Endothelial cell (in vitro differentiated cells): ENCODE measurements around the gene RAB6B. TPM values are rescaled to one million over a fixed set of nuclear protein-coding genes. Genes with fewer than 3 reads are reported as not detected.

Source experiments
- DNase-seq: peaks from one replicate; pipeline ENCODE4 v3.0.0; 2021; ENCODE audit warnings: low spot score
- H3K27ac Mint-ChIP-seq: one replicate; pipeline ENCODE4 v1.8.0; 2021; ENCODE audit warnings: mixed read lengths, inconsistent platforms; ENCODE audit not compliant: unreplicated experiment
- H3K27me3 Mint-ChIP-seq: one replicate; pipeline ENCODE4 v1.8.0; 2021; ENCODE audit warnings: mild to moderate bottlenecking, moderate library complexity, mixed read lengths, inconsistent platforms; ENCODE audit not compliant: unreplicated experiment
- H3K36me3 Mint-ChIP-seq: one replicate; pipeline ENCODE4 v1.8.0; 2021; ENCODE audit warnings: mild to moderate bottlenecking, low read depth, mixed read lengths, inconsistent platforms; ENCODE audit not compliant: unreplicated experiment
- H3K4me1 Mint-ChIP-seq: one replicate; pipeline ENCODE4 v1.8.0; 2021; ENCODE audit warnings: mild to moderate bottlenecking, mixed read lengths, inconsistent platforms; ENCODE audit not compliant: unreplicated experiment
- H3K4me3 Mint-ChIP-seq: one replicate; pipeline ENCODE4 v1.8.0; 2021; ENCODE audit warnings: mild to moderate bottlenecking, mixed read lengths, inconsistent platforms; ENCODE audit not compliant: unreplicated experiment
- H3K9me3 Mint-ChIP-seq: one replicate; pipeline ENCODE4 v1.8.0; 2021; ENCODE audit warnings: mixed read lengths, inconsistent platforms; ENCODE audit not compliant: unreplicated experiment
- total RNA-seq: library from RNA; stranded (reverse); fragmentation: NEBNext Ultra II Directional; extraction: Animal tissue kit (Norgen Biotek cat#: 25700); gene quantifications from one replicate; pipeline ENCODE4 v1.2.1, GENCODE V29; 2021; ENCODE audit not compliant: unreplicated experiment
- TF ChIP-seq, protein P1 (sequence below): fragments of 200-600 bp; sonication (generic); IDR thresholded peaks from one replicate; pipeline ENCODE4 v1.5.0; 2021; ENCODE audit warnings: antibody characterized with exemption; ENCODE audit not compliant: unreplicated experiment

RAB6B gene
- total RNA-seq, 1 donor from 2014 or later = 3.9 TPM

DNA sequence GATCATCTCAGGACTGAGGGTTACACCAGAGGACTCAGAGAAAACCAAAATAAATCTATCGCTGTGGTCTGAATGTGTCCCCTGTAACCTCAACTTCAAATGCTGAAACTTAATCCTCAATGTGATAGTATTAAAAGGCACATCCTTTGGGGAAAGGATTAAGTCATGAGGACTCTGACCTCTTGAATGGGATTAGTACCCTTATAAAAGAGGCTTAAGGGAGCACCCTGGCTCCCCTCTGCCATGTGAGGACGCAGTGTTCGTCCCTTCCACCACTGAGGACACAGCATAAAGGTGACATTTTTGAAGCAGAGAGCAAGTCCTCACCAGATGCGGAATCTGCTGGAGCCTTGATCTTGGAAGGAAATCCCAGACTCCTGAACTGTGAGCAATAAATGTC is 50.6 kb downstream of the RAB6B start:
- Mint-ChIP-seq H3K27ac (no peak overlapping the region), H3K4me1 (no peaks in the 10 kb centered on the region), H3K27me3 (peaks cover 2% of the 10 kb centered on the region), H3K9me3 (no peaks in the 10 kb centered on the region), H3K4me3 (no peak overlapping the region), H3K36me3 (no peaks in the 10 kb centered on the region)
- TF ChIP-seq, protein P1, sequence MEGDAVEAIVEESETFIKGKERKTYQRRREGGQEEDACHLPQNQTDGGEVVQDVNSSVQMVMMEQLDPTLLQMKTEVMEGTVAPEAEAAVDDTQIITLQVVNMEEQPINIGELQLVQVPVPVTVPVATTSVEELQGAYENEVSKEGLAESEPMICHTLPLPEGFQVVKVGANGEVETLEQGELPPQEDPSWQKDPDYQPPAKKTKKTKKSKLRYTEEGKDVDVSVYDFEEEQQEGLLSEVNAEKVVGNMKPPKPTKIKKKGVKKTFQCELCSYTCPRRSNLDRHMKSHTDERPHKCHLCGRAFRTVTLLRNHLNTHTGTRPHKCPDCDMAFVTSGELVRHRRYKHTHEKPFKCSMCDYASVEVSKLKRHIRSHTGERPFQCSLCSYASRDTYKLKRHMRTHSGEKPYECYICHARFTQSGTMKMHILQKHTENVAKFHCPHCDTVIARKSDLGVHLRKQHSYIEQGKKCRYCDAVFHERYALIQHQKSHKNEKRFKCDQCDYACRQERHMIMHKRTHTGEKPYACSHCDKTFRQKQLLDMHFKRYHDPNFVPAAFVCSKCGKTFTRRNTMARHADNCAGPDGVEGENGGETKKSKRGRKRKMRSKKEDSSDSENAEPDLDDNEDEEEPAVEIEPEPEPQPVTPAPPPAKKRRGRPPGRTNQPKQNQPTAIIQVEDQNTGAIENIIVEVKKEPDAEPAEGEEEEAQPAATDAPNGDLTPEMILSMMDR = no peak
- no peak for DNase-seq

- TF ChIP-seq, protein P1 = no peak
- Mint-ChIP-seq H3K27me3 (peaks cover 2% of the 10 kb centered on the region), H3K4me1 (no peaks in the 10 kb centered on the region), H3K4me3 (no peak overlapping the region), H3K9me3 (no peaks in the 10 kb centered on the region), H3K36me3 (no peaks in the 10 kb centered on the region), H3K27ac (no peak overlapping the region)
- DNase-seq = no peak
Observed at GRCh38 chr3:133843634-133844033, 52.0 kb downstream of the RAB6B start.

DNA sequence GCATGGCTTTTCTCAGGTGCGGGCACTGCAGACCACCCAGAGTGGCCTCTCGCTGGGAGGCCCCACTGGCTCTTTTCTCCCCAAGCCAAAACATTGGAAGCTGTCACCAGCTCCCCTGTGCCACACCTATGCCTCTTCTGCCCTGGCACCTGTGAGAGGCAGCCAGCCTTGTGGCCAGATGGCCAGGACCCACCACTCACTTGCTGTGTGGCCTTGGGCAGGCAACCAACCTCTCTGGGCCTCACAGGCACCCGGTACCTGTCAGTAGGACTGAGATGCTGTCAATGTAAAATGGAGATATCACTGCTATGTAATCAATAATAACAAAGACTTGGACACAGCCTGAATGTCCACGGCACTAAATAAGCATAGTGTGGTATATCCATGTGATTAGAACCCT is 53.5 kb downstream of the RAB6B start:
- peaks cover 2% of the 10 kb centered on the region for H3K27me3 Mint-ChIP-seq
- H3K27ac Mint-ChIP-seq = no peak overlapping the region
- no peaks in the 10 kb centered on the region for H3K4me1 Mint-ChIP-seq
- DNase-seq = no peak
- H3K36me3 Mint-ChIP-seq = no peaks in the 10 kb centered on the region
- no peaks in the 10 kb centered on the region for H3K9me3 Mint-ChIP-seq
- H3K4me3 Mint-ChIP-seq = no peak overlapping the region
- TF ChIP-seq, protein P1 = no peak

- no peak for DNase-seq
- Mint-ChIP-seq H3K9me3 (no peaks in the 10 kb centered on the region), H3K27me3 (peaks cover 7% of the 10 kb centered on the region), H3K27ac (no peak overlapping the region), H3K4me1 (no peaks in the 10 kb centered on the region), H3K36me3 (no peaks in the 10 kb centered on the region), H3K4me3 (no peak overlapping the region)
- TF ChIP-seq, protein P1 = no peak
Observed at GRCh38 chr3:133841196-133841595, 54.5 kb downstream of the RAB6B start.

DNA sequence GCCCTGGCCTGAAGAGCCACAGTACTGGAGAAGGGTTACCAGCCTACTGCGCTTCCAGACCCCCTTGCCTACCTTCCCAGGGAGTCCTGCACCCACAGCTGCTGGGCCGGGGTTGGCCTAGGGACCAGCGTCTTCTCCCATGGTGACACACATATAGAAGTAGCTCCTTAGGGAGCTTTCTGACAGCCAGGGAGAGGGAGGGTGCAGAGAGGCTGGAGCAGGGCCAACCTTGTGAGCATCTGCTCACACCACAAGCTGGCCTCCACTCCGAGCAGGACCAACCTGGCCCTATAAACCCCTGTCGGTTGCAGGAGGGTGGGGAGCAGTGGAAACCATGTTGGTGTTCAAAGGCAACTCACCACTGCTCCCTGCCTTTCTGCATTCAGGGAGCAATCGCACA is 54.9 kb downstream of the RAB6B start:
- Mint-ChIP-seq H3K27ac (no peak overlapping the region), H3K4me3 (no peak overlapping the region), H3K4me1 (no peaks in the 10 kb centered on the region), H3K9me3 (no peaks in the 10 kb centered on the region), H3K27me3 (peaks cover 7% of the 10 kb centered on the region), H3K36me3 (no peaks in the 10 kb centered on the region)
- TF ChIP-seq, protein P1 = no peak
- DNase-seq = no peak
